ENCODE measurements around the gene TNFSF13.

Gene TNFSF13

GRCh38 chr17:7557775-7558543 is 591 bp upstream of the TNFSF13 start:
- TF ChIP-seq CTCF (IDR thresholded peaks at IDR 0.05) = no peak
- H3K27ac ChIP-seq = peak overlapping the region; percentile 91 to 98
- peak; percentile 87 for DNase-seq (ENCODE audit: low spot score)
- peak overlapping the region; percentile 95 for H3K4me3 ChIP-seq

GRCh38 chr17:7559320-7560171 is 996 bp downstream of the TNFSF13 start:
- peak overlapping the region; percentile 91 to 98 for H3K27ac ChIP-seq
- H3K4me3 ChIP-seq = peak overlapping the region; percentile 95
- no peak for DNase-seq (ENCODE audit: low spot score)
- no peak for TF ChIP-seq CTCF (IDR thresholded peaks at IDR 0.05)

- no peak for DNase-seq (ENCODE audit: low spot score)
- Histone ChIP-seq H3K4me3 (peak overlapping the region; percentile 95), H3K27ac (peak overlapping the region; percentile 91 to 98)
- peak; percentile 7 for TF ChIP-seq CTCF (IDR thresholded peaks at IDR 0.05)
These were observed 1.9 kb downstream of the TNFSF13 start for GRCh38 chr17:7560172-7561027.

GRCh38 chr17:7561028-7561575 is 2.6 kb downstream of the TNFSF13 start:
- DNase-seq (ENCODE audit: low spot score) = peak; percentile 91
- peak; percentile 84 for TF ChIP-seq CTCF (IDR thresholded peaks at IDR 0.05)
- H3K27ac ChIP-seq = peak overlapping the region; percentile 91 to 98
- peak overlapping the region; percentile 95 for H3K4me3 ChIP-seq

- H3K27ac ChIP-seq = peak within 1 kb of the TSS; percentile 91 to 98
- H3K4me3 ChIP-seq = peak within 1 kb of the TSS; percentile 95
- peak; percentile 89 for DNase-seq (ENCODE audit: low spot score)
- no peak for TF ChIP-seq CTCF (IDR thresholded peaks at IDR 0.05)
These were observed 3.1 kb downstream of the TNFSF13 start, which contains the start of gene SENP3 for GRCh38 chr17:7561589-7562207. TSS of gene SENP3 (plus strand) at chr17:7561919. CDS start at chr17:7563077, 1,158 bp downstream.

GRCh38 chr17:7562208-7562605 is 3.7 kb downstream of the TNFSF13 start:
- Histone ChIP-seq H3K27ac (peak overlapping the region; percentile 91 to 98), H3K4me3 (peak overlapping the region; percentile 95)
- no peak for DNase-seq (ENCODE audit: low spot score)
- TF ChIP-seq CTCF (IDR thresholded peaks at IDR 0.05) = no peak

All from coronary artery (tissue), 2 donors.